ENCODE data around the gene TIRAP.

Gene TIRAP

GRCh38 chr11:126341760-126342161, 58.9 kb downstream of the TIRAP start:
- DNase-seq (ENCODE audit: low read depth in 1 of 2, low spot score in 1 of 2) = no peak

- no peak for DNase-seq (ENCODE audit: low read depth in 1 of 2, low spot score in 1 of 2)
Measured at GRCh38 chr11:126343051-126343450, 60.2 kb downstream of the TIRAP start.
